CD4-positive, alpha-beta T cell treated with Interleukin-4 for 4 hours (primary cell): Measurements from ENCODE around the gene MAP4K3.
"Not testable (repeated sequence)": the region's sequence is repeated elsewhere in the genome, so short reads cannot be mapped to it uniquely, and the experiment has no call there.

Experiments
- DNase-seq: peaks from one replicate; pipeline ENCODE4 v3.0.0-alpha.2; 2020

MAP4K3 gene

DNA sequence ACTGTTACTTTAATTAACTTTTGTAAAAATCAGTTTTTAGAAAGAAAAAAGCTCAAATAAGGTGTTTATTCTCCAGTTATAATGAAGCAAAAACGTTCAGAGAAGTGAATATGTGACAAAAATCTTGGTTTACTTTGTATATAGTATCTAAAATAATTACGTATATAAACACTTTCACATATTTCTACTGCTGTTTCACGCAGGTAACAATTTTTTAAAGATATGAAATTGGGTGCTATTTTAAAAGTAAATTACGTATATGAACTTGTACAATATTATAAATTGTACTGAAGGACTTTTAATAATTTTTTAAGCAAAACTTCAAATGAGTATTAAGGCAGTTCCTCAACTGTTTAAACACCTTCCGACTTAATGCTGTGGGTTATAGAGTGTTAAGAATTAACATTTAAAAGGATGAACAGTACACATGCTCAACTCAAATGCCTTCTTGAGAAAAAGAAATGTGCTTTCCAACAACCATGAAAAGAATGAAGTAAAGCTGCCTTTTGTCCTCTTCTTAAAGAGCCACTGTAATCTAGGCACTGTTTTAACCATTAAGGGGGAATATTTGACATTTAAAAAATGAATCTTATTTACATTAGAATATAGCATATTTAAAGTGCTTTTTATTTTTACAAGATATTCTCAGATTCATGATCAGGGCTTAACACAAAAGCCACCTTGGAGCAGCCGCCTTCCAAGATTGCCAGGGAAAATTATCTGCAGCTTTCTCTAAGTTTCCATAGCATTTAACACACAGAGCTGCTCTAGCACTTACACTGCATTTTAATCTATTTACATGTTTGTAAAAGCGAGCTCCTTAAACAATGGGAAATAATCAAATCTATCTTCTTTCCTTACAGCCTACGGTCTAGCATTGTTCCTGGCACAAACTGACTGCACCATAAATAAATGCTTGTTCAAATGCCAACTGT lies 136.8 kb downstream of the MAP4K3 start:
- DNase-seq, result no peak

DNA sequence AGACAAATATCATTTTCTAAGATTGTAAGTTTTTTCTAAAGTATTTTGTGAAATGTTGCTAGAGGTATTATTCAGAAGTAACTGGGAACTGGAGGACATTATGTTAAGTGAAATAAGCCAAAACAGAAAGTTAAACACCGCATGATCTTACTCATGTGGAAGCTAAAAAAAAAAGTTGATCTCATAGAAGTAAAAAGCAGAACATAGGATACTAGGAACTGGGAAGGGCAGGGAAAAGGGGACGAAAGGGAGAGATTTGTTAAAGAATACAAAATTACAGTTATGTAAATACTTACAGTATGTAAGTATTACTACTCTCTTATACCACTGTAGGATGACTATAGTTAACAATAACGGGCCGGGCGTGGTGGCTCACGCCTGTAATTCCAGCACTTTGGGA lies 146.7 kb downstream of the MAP4K3 start:
- no peak for DNase-seq

DNA sequence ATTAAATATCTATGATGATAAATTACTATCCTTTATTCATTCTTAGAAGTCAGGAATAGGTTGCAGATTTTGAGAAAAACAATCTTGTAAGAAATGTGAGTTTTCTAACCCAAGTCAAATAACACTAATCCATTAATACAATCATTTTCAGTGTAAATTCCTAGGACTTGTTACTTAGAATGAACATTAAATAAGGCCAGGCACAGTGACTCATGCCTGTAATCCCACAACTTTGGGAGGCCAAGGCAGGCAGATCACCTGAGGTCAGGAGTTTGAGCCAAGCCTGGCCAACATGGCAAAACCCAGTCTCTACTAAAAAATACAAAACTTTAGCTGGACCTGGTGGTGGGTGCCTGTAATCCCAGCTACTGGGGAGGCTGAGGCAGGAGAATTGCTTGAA lies 147.5 kb downstream of the MAP4K3 start:
- no peak for DNase-seq

DNA sequence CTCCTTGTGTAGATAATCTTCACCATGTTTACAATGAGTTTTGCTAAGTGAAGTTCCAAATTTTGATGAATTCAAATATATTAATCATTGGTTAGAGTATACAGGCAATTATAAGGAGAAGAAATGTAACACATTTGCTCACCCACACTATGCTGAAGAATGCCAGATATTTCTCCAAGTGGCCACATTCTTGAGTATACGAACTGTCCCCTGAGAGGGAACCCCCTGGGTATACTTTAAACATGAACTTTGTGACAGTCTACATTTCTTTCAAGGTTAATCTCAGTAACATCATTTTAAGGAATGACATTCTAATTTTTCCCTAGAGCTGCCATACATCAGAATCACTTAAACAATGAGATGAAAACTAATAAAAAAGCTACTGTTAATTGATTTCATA lies 153.5 kb downstream of the MAP4K3 start:
- DNase-seq, result no peak

DNA sequence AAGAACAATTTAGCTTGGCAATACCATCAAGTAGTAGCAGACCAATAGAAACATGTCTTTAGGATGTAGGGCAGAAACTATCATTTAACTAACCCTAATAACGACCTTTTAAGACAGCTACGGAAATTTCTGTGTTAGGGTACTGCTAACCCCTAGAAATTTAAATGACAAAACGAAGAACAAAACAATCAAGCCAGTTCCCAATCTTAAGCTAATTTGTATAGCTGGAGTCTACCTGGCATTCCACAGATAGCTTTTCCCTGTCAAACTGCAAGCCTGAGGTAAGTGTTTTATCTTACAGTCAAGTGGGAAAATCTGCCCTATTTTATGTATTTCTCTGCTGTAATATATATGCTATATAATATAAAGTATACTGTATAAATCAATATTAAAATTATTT lies 155.7 kb downstream of the MAP4K3 start:
- no peak for DNase-seq

DNA sequence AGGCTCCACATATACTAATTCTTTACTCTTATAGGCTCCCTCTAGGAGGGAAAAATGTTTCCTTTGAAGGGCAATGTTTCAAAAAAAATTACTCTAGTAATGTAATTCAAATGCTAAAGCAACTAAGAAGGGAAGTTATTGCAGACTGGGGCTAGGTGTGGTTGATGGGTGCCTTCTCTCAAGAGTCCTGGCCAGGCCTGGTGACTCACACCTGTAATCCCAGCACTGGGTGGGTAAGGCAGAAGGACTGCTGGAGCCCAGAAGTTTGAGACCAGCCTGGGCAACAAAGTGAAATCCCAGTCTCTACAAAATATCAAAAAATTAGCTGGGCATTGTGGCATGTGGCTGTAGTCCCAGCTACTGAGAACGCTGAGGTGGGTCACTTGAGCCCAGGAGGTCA lies 162.1 kb downstream of the MAP4K3 start:
- no peak for DNase-seq

DNA sequence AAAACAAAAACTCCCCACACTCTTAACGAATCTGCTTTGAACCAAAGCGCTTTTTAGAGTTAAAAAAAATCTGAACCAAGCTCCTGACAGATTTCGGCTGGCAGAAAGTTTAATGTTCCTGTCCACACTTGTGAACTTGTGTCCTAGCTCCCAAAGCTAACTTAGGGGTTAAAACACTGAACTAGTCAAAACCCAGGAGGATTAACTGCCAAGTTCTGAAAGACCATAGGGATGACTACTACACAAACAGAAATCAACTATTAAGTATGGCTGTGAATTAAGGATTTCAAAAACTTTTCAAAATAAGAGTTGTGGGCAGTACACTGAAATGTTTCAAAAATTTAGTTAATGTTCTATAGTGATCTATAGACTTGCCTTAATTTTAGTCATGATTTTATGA lies 167.1 kb downstream of the MAP4K3 start:
- DNase-seq, result no peak

DNA sequence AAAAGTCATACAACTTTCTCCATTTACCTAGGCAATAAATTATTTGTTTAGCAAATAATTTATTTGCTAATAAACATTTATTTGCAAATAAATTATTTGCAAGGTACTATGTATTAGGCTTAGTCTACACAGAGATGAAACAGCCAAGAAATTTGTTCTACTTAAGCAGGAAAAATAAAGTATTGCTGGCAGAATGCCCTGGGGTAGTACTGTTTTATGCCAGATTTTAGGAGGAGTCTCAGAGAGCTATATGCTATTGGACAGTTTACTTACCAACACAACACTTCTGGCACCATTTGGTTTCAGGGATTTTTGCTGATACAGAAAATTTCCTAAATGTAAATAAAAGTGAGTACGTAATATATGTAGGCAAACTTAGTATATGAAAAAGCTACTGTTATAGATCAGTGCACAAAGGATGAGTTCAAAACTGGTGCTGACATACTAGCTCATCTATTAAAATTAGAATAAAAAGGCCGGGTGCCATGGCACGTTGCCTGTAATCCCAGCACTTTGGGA lies 170.1 kb downstream of the MAP4K3 start:
- no peak for DNase-seq

DNA sequence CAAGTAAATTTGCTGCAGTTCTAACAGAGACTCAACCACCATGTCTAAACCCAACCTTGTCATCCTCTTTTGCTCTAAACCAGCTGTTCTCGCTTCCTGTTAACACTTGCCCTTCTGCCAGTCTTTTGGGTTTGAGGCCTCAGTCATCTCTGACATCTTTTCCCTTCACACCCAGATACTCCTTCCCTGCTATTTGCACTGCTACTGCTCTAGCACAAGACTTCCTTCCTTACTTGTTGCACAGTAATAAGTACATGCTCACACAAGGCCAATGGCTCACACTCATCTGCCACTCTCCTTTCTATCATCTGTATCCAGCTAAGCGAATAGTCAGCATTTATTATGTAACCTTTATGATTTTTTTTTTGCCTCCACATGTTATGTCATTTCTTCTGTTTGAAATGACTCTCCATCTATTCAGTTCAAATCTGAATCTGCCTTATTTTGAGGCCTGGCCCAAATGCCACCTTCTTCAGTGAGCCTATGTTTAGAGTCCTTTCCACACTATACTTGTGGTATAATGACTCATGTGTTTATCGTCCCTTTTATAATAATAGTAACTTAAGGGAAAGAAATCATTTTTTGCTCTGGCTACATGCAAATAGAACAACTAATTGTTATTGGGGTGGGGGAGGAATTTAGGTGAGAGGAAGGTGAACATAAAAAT lies 170.8 kb downstream of the MAP4K3 start:
- DNase-seq, result no peak

DNA sequence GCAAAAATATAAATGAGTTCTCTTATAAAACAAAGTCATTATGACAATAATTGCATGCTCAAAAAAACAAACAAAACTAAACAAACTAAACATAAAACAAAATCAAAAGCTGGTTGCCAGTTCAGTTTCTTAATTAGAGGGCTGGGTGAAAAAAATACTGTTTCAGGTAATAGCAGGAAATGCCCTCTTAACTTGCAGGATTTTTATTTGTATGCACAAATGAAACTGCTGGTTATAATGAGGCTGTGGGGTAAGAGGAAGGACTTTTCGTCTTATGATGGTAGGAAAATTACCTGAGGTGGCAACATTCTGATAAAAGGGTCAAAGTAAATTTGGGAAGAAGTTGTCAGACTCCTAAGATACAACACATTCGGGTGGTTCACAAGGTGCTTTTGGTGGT lies 171.8 kb downstream of the MAP4K3 start:
- DNase-seq, result no peak

DNA sequence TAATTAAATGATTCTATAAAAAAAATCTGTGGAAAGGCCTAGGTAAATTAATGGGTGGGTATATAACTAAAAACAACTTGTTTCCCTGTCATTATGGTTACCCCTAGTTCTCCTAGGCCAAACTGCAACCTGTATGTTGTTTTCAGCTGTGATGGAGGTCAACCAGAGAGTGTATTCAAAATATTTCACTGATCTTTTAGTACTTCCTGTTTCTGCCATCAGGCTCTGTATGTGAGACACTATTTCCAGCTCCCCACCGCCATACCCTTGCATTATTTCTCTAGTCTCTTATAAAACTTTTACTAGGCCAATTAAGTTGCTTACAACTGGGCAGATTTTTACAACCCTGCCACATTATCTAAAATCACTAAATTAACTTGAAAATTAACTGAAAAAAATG lies 172.4 kb downstream of the MAP4K3 start:
- DNase-seq, result no peak

DNA sequence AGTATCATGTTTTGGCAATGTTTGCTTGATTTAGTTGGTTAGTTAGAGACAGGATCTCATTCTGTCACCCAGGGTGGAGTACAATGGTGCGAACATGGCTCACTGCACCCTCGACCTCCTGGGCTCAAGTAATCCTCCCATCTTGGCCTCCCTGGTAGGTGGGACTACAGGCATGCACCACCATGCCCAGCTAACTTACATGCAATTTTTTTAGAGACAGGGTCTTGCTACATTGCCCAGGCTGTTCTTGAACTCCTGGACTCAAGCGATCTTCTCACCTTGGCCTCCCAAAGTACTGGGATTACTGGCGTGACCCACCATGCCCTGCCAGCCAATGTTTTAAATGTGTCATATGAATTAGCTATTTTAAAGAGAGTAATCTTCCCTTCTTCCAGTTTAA lies 177.0 kb downstream of the MAP4K3 start:
- no peak for DNase-seq

DNA sequence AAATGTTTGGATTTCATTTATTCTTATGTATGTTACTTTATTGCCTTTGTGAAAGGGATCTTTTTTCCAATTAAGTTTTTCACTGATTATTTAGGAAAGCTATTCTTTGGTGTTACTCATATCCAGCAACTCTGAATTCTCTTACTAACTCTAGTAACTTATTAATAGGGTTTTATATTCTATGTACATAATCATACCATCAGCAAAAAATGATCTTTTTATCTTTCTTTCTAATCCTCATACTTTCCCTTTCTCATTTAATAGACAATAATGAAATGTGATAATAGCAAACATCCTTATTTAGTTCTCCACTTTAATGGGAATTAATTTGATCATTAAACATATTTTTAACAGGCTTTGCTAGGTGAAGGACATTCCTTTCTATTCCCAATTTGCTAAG lies 181.0 kb downstream of the MAP4K3 start:
- no peak for DNase-seq

DNA sequence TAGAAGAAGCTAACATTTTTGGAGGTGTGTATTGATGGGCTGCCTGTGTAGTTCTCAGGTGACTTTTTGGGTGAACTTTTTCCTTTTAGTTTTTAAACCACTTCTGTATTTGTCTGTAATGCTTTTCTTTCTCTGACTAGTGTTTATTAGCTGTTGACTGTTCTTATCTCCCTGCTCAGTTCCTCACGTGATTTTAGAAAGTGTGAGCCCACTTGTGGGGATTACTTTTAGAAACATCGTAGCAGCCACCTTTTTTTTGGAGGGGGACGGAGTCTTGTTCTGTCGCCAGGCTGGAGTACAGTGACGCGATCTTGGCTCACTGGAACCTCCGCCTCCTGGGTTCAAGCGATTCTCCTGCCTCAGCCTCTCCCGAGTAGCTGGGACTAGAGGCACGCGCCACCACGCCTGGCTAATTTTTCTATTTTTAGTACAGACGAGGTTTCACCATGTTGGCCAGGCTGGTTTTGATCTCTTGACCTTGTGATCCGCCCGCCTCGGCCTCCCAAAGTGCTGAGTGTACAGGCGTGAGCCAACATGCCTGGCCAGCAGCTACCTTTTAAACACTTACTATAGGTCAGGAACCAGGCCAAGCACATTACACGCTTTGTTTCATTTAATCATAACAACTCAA lies 184.1 kb downstream of the MAP4K3 start:
- DNase-seq, result no peak

DNA sequence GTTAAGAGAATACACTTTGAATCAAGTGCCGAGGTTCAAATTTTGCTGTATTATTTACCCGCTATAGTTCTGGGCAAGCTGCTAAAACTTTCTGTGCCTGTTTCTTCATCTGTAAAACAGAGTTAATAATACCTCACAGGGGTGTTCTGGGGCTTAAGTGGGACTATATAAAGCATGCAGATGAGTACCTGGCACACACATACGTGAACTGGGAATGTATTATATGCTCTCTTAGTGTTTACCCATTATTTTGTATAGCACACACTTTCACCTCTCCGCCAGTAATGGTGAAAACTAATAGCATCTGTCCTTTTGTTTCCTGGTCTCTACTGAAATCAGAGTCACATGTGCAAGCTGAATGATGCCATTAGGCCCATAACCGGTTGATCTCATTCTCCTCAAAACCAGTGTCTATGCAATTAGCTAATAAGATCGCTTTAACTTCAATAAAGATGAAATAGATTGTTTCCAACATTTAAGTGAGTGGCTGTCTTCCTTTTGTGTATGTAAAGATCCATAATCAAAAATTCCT lies 189.5 kb downstream of the MAP4K3 start:
- DNase-seq, result no peak

DNA sequence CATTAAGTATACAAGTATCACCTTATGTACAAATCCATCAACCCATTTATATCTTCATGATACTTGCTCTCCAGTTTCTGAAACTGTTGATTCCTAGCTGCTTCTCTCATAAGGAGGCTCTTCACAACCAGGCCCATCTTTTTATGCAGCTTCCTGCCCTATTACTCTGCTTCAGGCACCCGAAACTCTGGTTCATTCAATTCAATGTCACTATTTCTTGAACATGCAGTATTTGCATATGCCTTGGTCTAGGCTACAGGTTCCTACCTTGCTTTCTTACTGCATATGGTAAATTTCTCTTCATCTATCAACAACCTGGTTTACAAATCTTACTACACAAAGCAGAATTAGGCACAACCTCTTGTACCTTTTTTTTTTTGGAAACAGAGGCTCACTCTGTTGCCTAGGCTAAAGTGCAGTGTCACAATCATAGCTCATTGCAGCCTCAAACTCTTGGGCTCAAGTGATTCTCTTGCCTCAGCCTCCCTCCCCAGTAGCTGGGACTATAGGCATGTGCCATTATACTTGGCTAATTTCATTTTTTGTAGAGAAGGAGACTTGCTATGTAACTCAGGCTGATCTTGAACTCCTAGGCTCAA lies 190.6 kb downstream of the MAP4K3 start:
- DNase-seq, result no peak

DNA sequence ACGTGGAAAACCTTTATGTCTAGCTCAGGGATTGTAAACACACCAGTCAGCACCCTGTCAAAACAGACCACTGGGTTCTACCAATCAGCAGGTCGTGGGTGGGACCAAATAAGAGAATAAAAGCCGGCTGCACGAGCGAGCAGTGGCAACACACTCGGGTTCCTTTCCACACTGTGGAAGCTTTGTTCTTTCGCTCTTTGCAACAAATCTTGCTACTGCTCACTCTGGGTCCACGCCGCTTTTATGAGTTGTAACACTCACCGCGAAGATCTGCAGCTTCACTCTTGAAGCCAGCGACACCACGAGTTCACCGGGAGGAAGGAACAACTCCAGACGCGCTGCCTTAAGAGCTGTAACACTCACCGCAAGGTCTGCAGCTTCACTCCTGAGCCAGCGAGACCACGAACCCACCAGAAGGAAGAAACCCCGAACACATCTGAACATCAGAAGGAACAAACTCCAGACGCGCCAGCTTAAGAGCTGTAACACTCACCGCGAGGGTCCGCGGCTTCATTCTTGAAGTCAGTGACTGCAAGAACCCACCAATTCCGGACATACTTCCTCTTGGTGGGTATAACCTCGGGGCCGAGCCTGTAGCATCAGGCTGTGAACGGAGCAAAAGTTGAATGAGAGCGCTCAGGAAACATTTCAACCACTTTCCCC lies 192.0 kb downstream of the MAP4K3 start:
- peak; percentile 55 for DNase-seq

DNA sequence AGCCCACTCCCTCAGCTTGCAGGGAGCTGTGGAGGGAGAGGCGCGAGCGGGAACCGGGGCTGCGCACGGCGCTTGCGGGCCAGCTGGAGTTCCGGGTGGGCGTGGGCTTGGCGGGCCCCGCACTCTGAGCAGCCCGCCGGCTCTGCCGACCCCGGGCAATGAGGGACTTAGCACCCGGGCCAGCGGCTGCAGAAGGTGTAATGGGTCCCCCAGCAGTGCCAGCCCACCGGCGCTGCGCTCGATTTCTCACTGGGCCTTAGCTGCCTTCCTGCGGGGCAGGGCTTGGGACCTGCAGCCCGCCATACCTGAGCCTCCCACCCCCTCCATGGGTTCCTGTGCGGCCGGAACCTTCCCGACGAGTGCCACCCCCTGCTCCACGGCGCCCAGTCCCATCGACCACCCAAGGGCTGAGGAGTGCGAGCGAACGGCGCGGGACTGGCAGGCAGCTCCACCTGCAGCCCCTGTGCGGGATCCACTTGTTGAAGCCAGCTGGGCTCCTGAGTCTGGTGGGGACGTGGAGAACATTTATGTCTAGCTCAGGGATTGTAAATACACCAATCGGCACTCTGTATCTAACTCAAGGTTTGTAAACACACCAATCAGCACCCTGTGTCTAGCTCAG lies 192.7 kb downstream of the MAP4K3 start:
- not testable (repeated sequence) for DNase-seq

DNA sequence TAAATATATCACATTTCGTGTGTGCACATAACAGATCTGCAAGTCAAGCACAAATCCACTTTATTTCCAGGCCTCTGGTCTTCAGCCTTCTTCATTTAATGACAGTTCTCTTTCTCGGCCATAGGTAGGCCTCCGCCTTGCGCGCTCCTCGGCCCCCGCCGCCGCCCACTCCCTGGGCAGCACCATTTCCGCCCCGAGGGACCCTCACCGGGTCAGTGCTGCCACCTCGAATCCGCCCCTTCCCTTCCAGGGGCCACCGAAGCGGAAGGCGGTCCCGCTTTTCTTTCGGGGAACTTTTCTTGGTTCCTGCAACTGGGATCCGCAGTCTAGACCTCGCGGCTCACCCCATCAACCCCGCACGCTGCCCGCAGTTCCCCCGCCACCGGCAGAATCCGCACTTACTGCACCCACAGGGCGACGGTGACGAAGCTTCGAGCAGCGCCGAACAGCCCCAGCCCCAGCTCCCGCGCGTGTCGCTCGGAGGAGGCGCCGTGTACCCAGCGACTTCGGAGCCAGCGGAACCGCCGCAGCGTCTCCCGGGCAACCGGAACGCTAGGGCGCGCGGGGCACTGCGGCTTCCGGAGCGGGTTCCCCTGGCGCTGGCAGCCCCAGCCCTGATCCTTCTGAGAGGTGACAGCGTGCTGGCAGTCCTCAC lies 193.5 kb downstream of the MAP4K3 start, which contains the start of gene CDKL4:
CDKL4 (minus strand) TSS at position 502 of the 655 bp plus-strand sequence.
- peak; percentile 19 for DNase-seq

DNA sequence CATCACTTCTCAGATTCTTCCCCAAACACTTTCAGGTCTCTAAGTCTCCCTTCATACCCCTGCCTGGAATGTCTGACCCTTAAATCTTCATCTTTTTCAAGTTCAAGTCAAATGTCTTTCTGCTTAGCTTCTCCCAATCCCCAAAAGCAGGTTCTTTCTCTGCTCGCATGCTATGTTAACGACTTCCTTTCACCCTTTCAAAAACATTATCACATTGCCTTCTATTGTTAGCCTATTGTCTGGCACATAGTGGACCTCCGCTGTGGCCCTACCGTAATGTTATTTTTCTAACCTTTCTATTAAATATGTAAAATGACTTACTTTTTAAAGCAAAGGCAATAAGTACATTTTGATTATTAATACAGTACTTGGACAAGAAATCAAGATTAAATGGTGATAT lies 195.5 kb downstream of the MAP4K3 start:
- no peak for DNase-seq

DNA sequence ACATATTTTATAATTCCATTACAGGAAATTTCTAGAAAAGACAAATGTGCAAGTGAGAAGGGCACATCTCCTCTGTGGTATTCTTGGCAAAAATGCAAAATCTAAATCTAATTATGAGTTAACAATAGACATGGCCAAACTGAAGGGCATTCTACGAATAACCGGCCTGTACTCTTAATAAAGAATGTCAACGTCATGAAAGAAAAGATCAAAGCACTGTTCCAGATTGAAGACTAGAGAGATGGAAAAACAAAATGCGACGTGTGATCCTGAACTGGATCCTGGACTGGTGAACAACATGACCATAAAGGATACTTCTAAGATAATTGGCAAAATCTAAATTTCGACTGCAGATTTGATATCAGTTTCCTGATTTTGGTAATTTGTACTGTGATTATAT lies 196.3 kb downstream of the MAP4K3 start:
- no peak for DNase-seq
